Neuronal stem cell (in vitro differentiated cells): ENCODE results near the gene RFWD3.
"Not testable (repeated sequence)": the region's sequence is repeated elsewhere in the genome, so short reads cannot be mapped to it uniquely, and the experiment has no call there.

Source experiments
- DNase-seq: peaks from one replicate; pipeline ENCODE4 v3.0.0-alpha.2; 2013; ENCODE audit warnings: low spot score
- H2AFZ ChIP-seq: one replicate; pipeline ENCODE4 v1.6.1; 2013; ENCODE audit warnings: mild to moderate bottlenecking, low read length, inconsistent platforms
- H2AK5ac ChIP-seq: 2 replicates; pipeline ENCODE4 v1.6.1; 2013; ENCODE audit warnings: low read depth, mild to moderate bottlenecking, inconsistent platforms, low read length, moderate library complexity, mixed read lengths
- H2BK120ac ChIP-seq: 2 replicates; pipeline ENCODE4 v1.6.1; 2013; ENCODE audit warnings: low read depth, mild to moderate bottlenecking, inconsistent platforms, low read length, moderate library complexity, mixed read lengths
- H2BK12ac ChIP-seq: one replicate; pipeline ENCODE4 v1.6.1; 2013; ENCODE audit warnings: low read length, inconsistent platforms
- H2BK15ac ChIP-seq: 2 replicates; pipeline ENCODE4 v1.6.1; 2013; ENCODE audit warnings: mild to moderate bottlenecking, low read length, inconsistent platforms, mixed read lengths
- H2BK5ac ChIP-seq: one replicate; pipeline ENCODE4 v1.6.1; 2013; ENCODE audit warnings: inconsistent platforms, mild to moderate bottlenecking, low read length, moderate library complexity
- H3K14ac ChIP-seq: one replicate; pipeline ENCODE4 v1.6.1; 2013; ENCODE audit warnings: low read length, inconsistent platforms
- H3K18ac ChIP-seq: 2 replicates; pipeline ENCODE4 v1.6.1; 2013; ENCODE audit warnings: low read length, inconsistent platforms
- H3K23ac ChIP-seq: 2 replicates; pipeline ENCODE4 v1.6.1; 2013; ENCODE audit warnings: low read depth, mild to moderate bottlenecking, mixed read lengths, low read length, inconsistent platforms; ENCODE audit not compliant: poor library complexity
- H3K27ac ChIP-seq: replicated peaks from 3 replicates; pipeline ENCODE4 v1.5.1; 2013; ENCODE audit warnings: low read length, inconsistent platforms
- H3K27me3 ChIP-seq, 3 experiments: 2 replicates each; pipeline ENCODE4 v1.6.1; 2013; ENCODE audit warnings: low read length in 3 of 3, mild to moderate bottlenecking in 2 of 3, inconsistent platforms in 1 of 3, low read depth in 1 of 3, mixed read lengths in 1 of 3, moderate library complexity in 1 of 3; ENCODE audit not compliant: control insufficient read depth in 3 of 3, insufficient read depth in 3 of 3
- H3K36me3 ChIP-seq, 2 donors: replicated peaks in 1 of 2; 2 replicates each; pipeline ENCODE4 v1.6.1; 2013; ENCODE audit warnings: low read length in 2 of 2; ENCODE audit not compliant: control insufficient read depth in 2 of 2, insufficient read depth in 2 of 2
- H3K4ac ChIP-seq: 2 replicates; pipeline ENCODE4 v1.6.1; 2013; ENCODE audit warnings: inconsistent platforms, mild to moderate bottlenecking, low read length, moderate library complexity
- H3K4me1 ChIP-seq, 2 donors: 1 replicate in 1 of 2; 2 replicates in 1 of 2; pipeline ENCODE4 v1.6.1; 2013; ENCODE audit warnings: low read length in 2 of 2, low read depth in 1 of 2; ENCODE audit not compliant: control insufficient read depth in 2 of 2, insufficient read depth in 1 of 2
- H3K4me2 ChIP-seq: one replicate; pipeline ENCODE4 v1.6.1; 2013; ENCODE audit warnings: mild to moderate bottlenecking, low read length, inconsistent platforms; ENCODE audit not compliant: insufficient read depth, poor library complexity, severe bottlenecking
- H3K4me3 ChIP-seq, 2 donors: 2 replicates each; pipeline ENCODE4 v1.5.1; 2013; ENCODE audit warnings: low read length in 2 of 2, mild to moderate bottlenecking in 2 of 2, inconsistent platforms in 1 of 2, moderate library complexity in 1 of 2
- H3K79me1 ChIP-seq: one replicate; pipeline ENCODE4 v1.6.1; 2013; ENCODE audit warnings: low read depth, mild to moderate bottlenecking, inconsistent platforms, low read length, moderate library complexity
- H3K9ac ChIP-seq: one replicate; pipeline ENCODE4 v1.6.1; 2013; ENCODE audit warnings: mild to moderate bottlenecking, low read depth, low read length, inconsistent platforms; ENCODE audit not compliant: poor library complexity
- H3K9me3 ChIP-seq, 2 donors: replicated peaks in 1 of 2; 2 replicates each; pipeline versions ENCODE3 to v1.6.1; 2013; ENCODE audit warnings: low read length in 2 of 2, mild to moderate bottlenecking in 2 of 2, inconsistent platforms in 1 of 2, low read depth in 1 of 2, mixed read lengths in 1 of 2, moderate library complexity in 1 of 2; ENCODE audit not compliant: control insufficient read depth in 2 of 2, insufficient read depth in 1 of 2
- H4K8ac ChIP-seq: one replicate; pipeline ENCODE4 v1.6.1; 2013; ENCODE audit warnings: low read depth, mild to moderate bottlenecking, inconsistent platforms, low read length, moderate library complexity
- H4K91ac ChIP-seq: one replicate; pipeline ENCODE4 v1.6.1; 2013; ENCODE audit warnings: low read length, low read depth, mild to moderate bottlenecking, inconsistent platforms; ENCODE audit not compliant: poor library complexity
- WGBS, 2 donors: extraction: QIAGEN DNeasy Blood & Tissue Kit; methylation state at CpG; one replicate each; pipeline ENCODE4 v1.1.7; 2013; ENCODE audit warnings: missing lambda C conversion rate in 2 of 2, mixed read lengths in 1 of 2; ENCODE audit not compliant: insufficient read length in 2 of 2, insufficient replicate concordance in 1 of 2; ENCODE audit errors: extremely low coverage in 2 of 2; 5-methylcytosine and 5-hydroxymethylcytosine counted together

RFWD3 gene

GRCh38 chr16:74657870-74658642 lies 8.6 kb downstream of the RFWD3 start:
- H3K23ac ChIP-seq, result no peak overlapping the region
- no peak overlapping the region for H2BK12ac ChIP-seq
- H3K9ac ChIP-seq, result no peak overlapping the region
- H3K79me1 ChIP-seq, result peaks cover 4% of the 10 kb centered on the region
- no peaks in the 10 kb centered on the region for H3K9me3 ChIP-seq
- no peak for DNase-seq
- no peak overlapping the region for H2AFZ ChIP-seq
- H4K8ac ChIP-seq, result no peak overlapping the region
- peaks cover 31 to 96% of the 10 kb centered on the region in 2 donors for H3K36me3 ChIP-seq
- no peak overlapping the region for H4K91ac ChIP-seq
- no peak overlapping the region for H3K14ac ChIP-seq
- H3K27me3 ChIP-seq, result no peaks in the 10 kb centered on the region
- H3K4me3 ChIP-seq, result no peak overlapping the region
- H3K18ac ChIP-seq, result no peak overlapping the region
- no peaks in the 10 kb centered on the region for H3K4me1 ChIP-seq
- no peak overlapping the region for H3K4ac ChIP-seq
- no peak overlapping the region for H2AK5ac ChIP-seq
- no peak overlapping the region for H2BK120ac ChIP-seq
- H2BK15ac ChIP-seq, result no peak overlapping the region
- H3K27ac ChIP-seq, result no peak overlapping the region
- WGBS, 2 donors, result no CpG with 5 or more reads among the region's 5 CpGs
- H2BK5ac ChIP-seq, result no peak overlapping the region
- no peak overlapping the region for H3K4me2 ChIP-seq

DNA sequence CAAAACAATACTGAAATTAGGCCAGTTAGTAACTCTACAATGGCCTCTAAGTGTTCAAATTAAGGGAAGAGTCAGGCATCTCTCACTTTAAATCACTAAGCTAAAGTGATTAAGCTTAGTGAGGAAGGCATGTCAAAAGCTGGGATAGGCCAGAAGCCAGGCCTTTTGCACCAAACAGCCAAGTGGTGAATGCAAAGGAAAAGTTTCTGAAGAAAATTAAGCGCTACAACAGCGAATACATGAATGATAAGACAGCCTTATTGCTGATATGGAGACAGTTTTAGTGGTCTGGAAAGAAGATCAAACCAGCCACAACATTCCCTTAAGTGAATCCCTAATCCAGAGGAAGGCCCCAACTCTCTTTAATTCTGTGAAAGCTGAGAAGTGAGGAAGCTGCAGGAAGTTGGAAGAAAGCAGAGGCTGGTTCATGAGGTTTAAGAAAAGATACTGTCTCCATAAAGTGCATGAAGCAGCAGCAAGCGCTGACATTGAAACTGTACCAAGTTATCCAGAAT lies 12.1 kb downstream of the RFWD3 start:
- H3K4me1 ChIP-seq, result no peaks in the 10 kb centered on the region
- no peak overlapping the region for H2AK5ac ChIP-seq
- no peak overlapping the region for H3K4me2 ChIP-seq
- H3K18ac ChIP-seq, result no peak overlapping the region
- H2AFZ ChIP-seq, result no peak overlapping the region
- peaks cover 3% of the 10 kb centered on the region for H3K79me1 ChIP-seq
- H4K91ac ChIP-seq, result no peak overlapping the region
- no peak overlapping the region for H2BK5ac ChIP-seq
- no peak overlapping the region for H4K8ac ChIP-seq
- peaks cover 23 to 97% of the 10 kb centered on the region in 2 donors for H3K36me3 ChIP-seq
- DNase-seq, result no peak
- no peak overlapping the region for H3K4ac ChIP-seq
- H3K27ac ChIP-seq, result no peak overlapping the region
- no peak overlapping the region for H2BK15ac ChIP-seq
- no peak overlapping the region for H3K9ac ChIP-seq
- no peak overlapping the region for H3K14ac ChIP-seq
- no peak overlapping the region for H2BK12ac ChIP-seq
- H3K23ac ChIP-seq, result no peak overlapping the region
- H3K4me3 ChIP-seq, result no peak overlapping the region
- H2BK120ac ChIP-seq, result no peak overlapping the region
- WGBS, 2 donors, result no CpG with 5 or more reads among the region's 3 CpGs
- H3K9me3 ChIP-seq, result no peaks in the 10 kb centered on the region
- H3K27me3 ChIP-seq, result no peaks in the 10 kb centered on the region

- H3K4me1 ChIP-seq, H3K27ac ChIP-seq, H3K4ac ChIP-seq, DNase-seq, H2BK15ac ChIP-seq, H4K8ac ChIP-seq, H2AFZ ChIP-seq, H2BK5ac ChIP-seq, H3K27me3 ChIP-seq, H3K14ac ChIP-seq, H3K79me1 ChIP-seq, H2BK120ac ChIP-seq, H3K4me3 ChIP-seq, H3K9ac ChIP-seq, H2AK5ac ChIP-seq, H3K4me2 ChIP-seq, H3K23ac ChIP-seq, H3K18ac ChIP-seq, H2BK12ac ChIP-seq, H4K91ac ChIP-seq, H3K9me3 ChIP-seq: not testable (repeated sequence)
- no CpG with 5 or more reads among the region's 2 CpGs for WGBS, 2 donors
- peaks cover 17 to 97% of the 10 kb centered on the region in 2 donors for H3K36me3 ChIP-seq
Measured at GRCh38 chr16:74652883-74653282, 13.8 kb downstream of the RFWD3 start.

DNA sequence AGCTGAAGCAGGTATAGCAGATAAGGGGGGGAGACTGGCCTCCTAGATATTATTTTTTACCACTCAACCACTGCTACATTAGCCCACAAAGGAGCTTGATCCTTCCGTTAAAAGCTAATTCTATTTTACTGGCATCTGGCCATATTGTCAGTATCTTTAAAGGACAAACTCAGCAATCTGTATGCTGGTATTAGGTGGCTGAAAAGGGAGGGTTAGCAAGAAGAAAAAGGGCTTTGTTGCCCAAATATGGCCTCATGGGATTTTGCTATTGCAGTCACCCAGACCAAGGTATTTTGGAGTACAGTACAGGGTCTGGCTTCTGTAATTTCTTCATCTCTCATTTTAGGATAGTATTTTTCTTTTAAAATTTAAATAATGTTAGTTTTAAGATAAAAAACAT lies 14.4 kb downstream of the RFWD3 start:
- H2BK120ac ChIP-seq, result no peak overlapping the region
- H2AK5ac ChIP-seq, result no peak overlapping the region
- H3K4ac ChIP-seq, result no peak overlapping the region
- H3K18ac ChIP-seq, result no peak overlapping the region
- H3K27ac ChIP-seq, result no peak overlapping the region
- no peaks in the 10 kb centered on the region for H3K9me3 ChIP-seq
- DNase-seq, result no peak
- no peak overlapping the region for H3K4me2 ChIP-seq
- H2AFZ ChIP-seq, result no peak overlapping the region
- H3K79me1 ChIP-seq, result no peaks in the 10 kb centered on the region
- H2BK12ac ChIP-seq, result no peak overlapping the region
- no peak overlapping the region for H2BK5ac ChIP-seq
- H3K27me3 ChIP-seq, result no peaks in the 10 kb centered on the region
- H3K4me1 ChIP-seq, result no peaks in the 10 kb centered on the region
- H3K23ac ChIP-seq, result no peak overlapping the region
- H3K14ac ChIP-seq, result no peak overlapping the region
- no peak overlapping the region for H4K91ac ChIP-seq
- no CpG with 5 or more reads among the region's 1 CpG for WGBS, 2 donors
- H4K8ac ChIP-seq, result no peak overlapping the region
- H3K4me3 ChIP-seq, result no peak overlapping the region
- H3K36me3 ChIP-seq, result peaks cover 18 to 97% of the 10 kb centered on the region in 2 donors
- H3K9ac ChIP-seq, result no peak overlapping the region
- H2BK15ac ChIP-seq, result no peak overlapping the region
